Measurements from ENCODE around the gene PSD4. TPM values are rescaled to one million over a fixed set of nuclear protein-coding genes. Genes with fewer than 3 reads are reported as not detected.

PSD4 gene
- total RNA-seq, 1 experiment from 2014 or later = 1.0 TPM

DNA sequence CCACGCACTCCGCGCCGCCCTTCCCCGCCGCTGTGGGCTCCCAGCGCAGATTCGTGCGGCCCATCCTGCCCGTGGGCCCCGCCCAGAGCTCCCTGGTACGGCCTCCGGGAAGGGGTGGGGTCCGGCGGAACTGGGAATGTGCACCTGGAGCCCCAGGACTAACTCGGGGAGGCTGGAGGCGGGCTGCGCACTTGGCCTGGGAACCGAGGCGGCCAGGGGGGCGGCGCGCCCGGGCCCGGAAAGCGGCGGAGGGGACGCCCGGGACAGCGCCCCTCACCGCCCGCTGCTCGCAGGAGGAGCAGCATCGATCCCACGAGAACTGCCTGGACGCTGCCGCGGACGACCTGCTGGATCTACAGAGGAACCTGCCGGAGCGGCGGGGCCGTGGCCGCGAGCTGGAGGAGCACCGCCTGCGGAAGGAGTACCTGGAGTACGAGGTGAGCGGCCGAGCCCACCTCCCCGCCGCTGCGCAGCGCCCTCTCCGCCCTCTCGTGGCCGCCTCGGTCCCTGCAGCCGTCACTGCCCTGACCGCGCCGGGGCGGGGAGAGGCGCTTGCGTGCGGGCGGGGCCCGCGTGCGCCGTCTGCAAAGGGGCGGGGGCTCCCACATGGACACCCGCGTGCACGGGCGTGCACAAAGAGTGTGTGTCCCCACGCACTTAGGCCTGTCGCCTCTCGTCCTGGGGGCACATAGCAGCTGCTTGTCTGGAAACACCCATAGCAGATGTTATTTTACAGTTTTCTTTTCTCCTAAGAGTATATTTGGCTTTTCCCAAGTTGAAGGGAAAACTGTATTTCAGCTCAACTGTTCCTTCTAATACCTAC lies 25.2 kb downstream of the PSD4 start:
- H4K20me1 ChIP-seq (ENCODE audit: control insufficient read depth, insufficient read depth, insufficient read length) = no peaks in the 10 kb centered on the region
- peak overlapping the region; percentile 66 to 78 for H3K4me3 Mint-ChIP-seq
- no peak overlapping the region for H4K91ac ChIP-seq (ENCODE audit: insufficient read length, low read depth, low read length)
- H2BK15ac ChIP-seq (ENCODE audit: low read depth, low read length) = no peak overlapping the region
- no peak overlapping the region for H3K27ac ChIP-seq (ENCODE audit: insufficient read length, low read depth, low read length)
- H4K5ac ChIP-seq (ENCODE audit: insufficient read length, low read depth, low read length) = no peak overlapping the region
- no peak overlapping the region for H4K8ac ChIP-seq (replicated peaks; ENCODE audit: insufficient read length, low read depth, low read length)
- no peak overlapping the region for H3K23ac ChIP-seq (ENCODE audit: insufficient read length, low read depth, low read length)
- H3K4me2 ChIP-seq (ENCODE audit: insufficient read depth, insufficient read length, low read length) = peak overlapping the region; percentile 33
- peak; percentile 89 for DNase-seq
- no peak overlapping the region for H2AK5ac ChIP-seq (ENCODE audit: insufficient read length, low read length)
- H2BK5ac ChIP-seq (ENCODE audit: insufficient read length, low read length) = no peak overlapping the region
- H2BK120ac ChIP-seq (ENCODE audit: low read depth, low read length, poor library complexity, severe bottlenecking) = no peak overlapping the region
- no peaks in the 10 kb centered on the region for H3K79me2 ChIP-seq (ENCODE audit: insufficient read depth, low read length)
- H3K14ac ChIP-seq (ENCODE audit: insufficient read depth, low read length) = peak overlapping the region; percentile 11; the same call in 1 of the 2 replicates
- no peaks in the 10 kb centered on the region for H3K9me3 ChIP-seq (ENCODE audit: control insufficient read depth, low read depth, low read length)
- TF ChIP-seq, protein P1, sequence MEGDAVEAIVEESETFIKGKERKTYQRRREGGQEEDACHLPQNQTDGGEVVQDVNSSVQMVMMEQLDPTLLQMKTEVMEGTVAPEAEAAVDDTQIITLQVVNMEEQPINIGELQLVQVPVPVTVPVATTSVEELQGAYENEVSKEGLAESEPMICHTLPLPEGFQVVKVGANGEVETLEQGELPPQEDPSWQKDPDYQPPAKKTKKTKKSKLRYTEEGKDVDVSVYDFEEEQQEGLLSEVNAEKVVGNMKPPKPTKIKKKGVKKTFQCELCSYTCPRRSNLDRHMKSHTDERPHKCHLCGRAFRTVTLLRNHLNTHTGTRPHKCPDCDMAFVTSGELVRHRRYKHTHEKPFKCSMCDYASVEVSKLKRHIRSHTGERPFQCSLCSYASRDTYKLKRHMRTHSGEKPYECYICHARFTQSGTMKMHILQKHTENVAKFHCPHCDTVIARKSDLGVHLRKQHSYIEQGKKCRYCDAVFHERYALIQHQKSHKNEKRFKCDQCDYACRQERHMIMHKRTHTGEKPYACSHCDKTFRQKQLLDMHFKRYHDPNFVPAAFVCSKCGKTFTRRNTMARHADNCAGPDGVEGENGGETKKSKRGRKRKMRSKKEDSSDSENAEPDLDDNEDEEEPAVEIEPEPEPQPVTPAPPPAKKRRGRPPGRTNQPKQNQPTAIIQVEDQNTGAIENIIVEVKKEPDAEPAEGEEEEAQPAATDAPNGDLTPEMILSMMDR (conservative IDR thresholded peaks at IDR 0.05) = peak; percentile 94
- no peaks in the 10 kb centered on the region for H3K4me1 ChIP-seq (ENCODE audit: insufficient read depth, low read length)
- no peak overlapping the region for H3K18ac ChIP-seq (ENCODE audit: insufficient read length, low read depth, low read length)
- no peaks in the 10 kb centered on the region for H3K23me2 ChIP-seq (ENCODE audit: insufficient read length, low read depth, low read length, poor library complexity, severe bottlenecking)
- H3K79me1 ChIP-seq (ENCODE audit: insufficient read depth, low read depth, low read length, poor library complexity, severe bottlenecking) = no peaks in the 10 kb centered on the region
- no peak overlapping the region for H2BK20ac ChIP-seq (ENCODE audit: low read depth, low read length, poor library complexity, severe bottlenecking)
- no peak overlapping the region for H3K4ac ChIP-seq (ENCODE audit: low read depth, low read length)
- H2BK12ac ChIP-seq (ENCODE audit: insufficient read length, low read depth, low read length) = no peak overlapping the region
- no peaks in the 10 kb centered on the region for H3K27me3 ChIP-seq (ENCODE audit: insufficient read depth, low read length)
- no peaks in the 10 kb centered on the region for H3K9me3 Mint-ChIP-seq
- H3K36me3 Mint-ChIP-seq (ENCODE audit: insufficient read depth in 1 of 3, low read depth in 3 of 3) = no peaks in the 10 kb centered on the region
- no peak overlapping the region for H2AFZ ChIP-seq (ENCODE audit: low read length)
- no peak overlapping the region for H3T11ph ChIP-seq (ENCODE audit: low read length)
- H3K27me3 Mint-ChIP-seq (ENCODE audit: low read depth) = peaks cover 39% of the 10 kb centered on the region
- WGBS (ENCODE audit: extremely low coverage, insufficient read length, low lambda C conversion rate) = no CpG with 5 or more reads among the region's 79 CpGs
- peaks cover under 1% of the 10 kb centered on the region in 2 experiments; a peak in 3 of 4 replicates for H3K4me1 Mint-ChIP-seq
- H3K56ac ChIP-seq (ENCODE audit: insufficient read length, low read depth, low read length) = no peak overlapping the region
- no peak overlapping the region for H3K27ac Mint-ChIP-seq
- H3K9ac ChIP-seq (ENCODE audit: extremely low read depth, insufficient read length, low read length) = no peak overlapping the region
